Measurements from ENCODE around the gene METTL6.
"Not testable (repeated sequence)": the region's sequence is repeated elsewhere in the genome, so short reads cannot be mapped to it uniquely, and the experiment has no call there.

Gene METTL6

DNA sequence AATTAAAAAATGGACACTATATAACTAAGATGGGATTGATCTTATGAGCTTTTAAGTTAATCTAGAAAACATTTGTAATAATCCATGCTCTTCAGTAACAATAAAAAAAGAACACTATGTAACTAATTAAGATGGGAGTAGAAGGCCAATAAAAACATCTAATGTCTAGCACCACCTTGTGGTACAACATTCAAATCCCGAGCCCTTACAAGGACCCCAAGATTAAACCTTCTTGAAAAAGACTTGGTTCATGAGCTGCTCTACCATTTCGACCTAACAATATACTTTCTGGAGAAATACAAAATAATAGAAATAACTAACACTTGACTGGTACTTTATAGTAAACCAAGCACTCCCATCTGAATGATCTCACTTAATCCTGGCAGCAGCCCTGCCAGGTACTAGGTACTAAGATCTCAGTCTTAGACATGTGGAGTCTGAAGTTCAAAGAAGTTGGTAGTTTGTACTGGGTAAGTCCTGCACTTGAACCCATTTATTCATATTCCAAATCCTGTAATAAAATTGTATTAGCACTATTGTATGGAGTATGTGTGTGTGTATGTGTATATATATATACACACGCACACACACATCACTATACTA is 21.8 kb downstream of the METTL6 start:
- H3K4me3 ChIP-seq (ENCODE audit: low read length), result no peak overlapping the region
- TF ChIP-seq, protein P1, sequence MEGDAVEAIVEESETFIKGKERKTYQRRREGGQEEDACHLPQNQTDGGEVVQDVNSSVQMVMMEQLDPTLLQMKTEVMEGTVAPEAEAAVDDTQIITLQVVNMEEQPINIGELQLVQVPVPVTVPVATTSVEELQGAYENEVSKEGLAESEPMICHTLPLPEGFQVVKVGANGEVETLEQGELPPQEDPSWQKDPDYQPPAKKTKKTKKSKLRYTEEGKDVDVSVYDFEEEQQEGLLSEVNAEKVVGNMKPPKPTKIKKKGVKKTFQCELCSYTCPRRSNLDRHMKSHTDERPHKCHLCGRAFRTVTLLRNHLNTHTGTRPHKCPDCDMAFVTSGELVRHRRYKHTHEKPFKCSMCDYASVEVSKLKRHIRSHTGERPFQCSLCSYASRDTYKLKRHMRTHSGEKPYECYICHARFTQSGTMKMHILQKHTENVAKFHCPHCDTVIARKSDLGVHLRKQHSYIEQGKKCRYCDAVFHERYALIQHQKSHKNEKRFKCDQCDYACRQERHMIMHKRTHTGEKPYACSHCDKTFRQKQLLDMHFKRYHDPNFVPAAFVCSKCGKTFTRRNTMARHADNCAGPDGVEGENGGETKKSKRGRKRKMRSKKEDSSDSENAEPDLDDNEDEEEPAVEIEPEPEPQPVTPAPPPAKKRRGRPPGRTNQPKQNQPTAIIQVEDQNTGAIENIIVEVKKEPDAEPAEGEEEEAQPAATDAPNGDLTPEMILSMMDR (conservative IDR thresholded peaks at IDR 0.05; ENCODE audit: low read length), result peak; percentile 72
- DNase-seq (ENCODE audit: low read depth), result peak; percentile 72

GRCh38 chr3:15404767-15405166 is 22.6 kb downstream of the METTL6 start:
- no peak for DNase-seq (ENCODE audit: low read depth)

DNA sequence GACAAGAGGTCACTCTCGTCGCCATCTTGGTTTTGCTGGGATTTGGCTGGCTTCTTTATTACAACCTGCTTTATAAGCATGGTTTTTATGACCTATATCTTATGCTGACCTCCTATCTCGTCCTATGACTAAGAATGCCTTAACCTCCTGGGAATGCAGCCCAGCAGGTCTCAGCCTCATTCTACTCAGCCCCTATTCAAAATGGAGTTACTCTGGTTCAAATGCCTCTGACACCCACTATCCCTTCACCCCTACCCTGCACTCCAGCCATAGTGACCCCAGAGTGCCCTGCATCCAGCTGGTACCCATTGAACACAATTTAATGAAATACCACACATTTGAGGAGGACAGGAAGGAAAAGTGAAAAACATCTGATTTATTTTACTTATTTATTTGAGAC is 23.4 kb downstream of the METTL6 start:
- no peak overlapping the region for H3K4me3 ChIP-seq (ENCODE audit: low read length)
- DNase-seq (ENCODE audit: low read depth), result no peak
- TF ChIP-seq, protein P1 (conservative IDR thresholded peaks at IDR 0.05; ENCODE audit: low read length), result no peak

More at GRCh38 chr3:15404767-15405166, 22.6 kb downstream of the METTL6 start:
- H3K4me3 ChIP-seq (ENCODE audit: low read length), result no peak overlapping the region
- TF ChIP-seq, protein P1 (conservative IDR thresholded peaks at IDR 0.05; ENCODE audit: low read length), result no peak

DNA sequence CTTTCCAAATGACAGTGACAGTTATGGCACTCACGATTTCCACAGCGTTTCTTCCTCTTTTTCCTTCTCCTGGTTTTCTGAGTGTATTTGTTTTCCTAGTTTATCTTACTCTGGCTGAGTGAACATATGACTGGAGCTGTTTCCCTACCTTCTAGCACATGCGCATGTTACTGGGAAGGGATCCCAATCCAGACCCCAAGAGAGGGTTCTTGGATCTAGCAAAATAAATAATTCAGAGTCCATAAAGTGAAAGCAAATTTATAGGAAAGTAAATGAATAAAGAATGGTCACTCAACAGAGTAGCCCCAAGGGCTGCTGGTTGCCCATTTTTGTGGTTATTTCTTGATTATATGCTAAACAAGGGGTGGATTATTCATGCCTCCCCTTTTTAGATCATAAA is 23.8 kb downstream of the METTL6 start:
- H3K4me3 ChIP-seq (ENCODE audit: low read length), result no peak overlapping the region
- TF ChIP-seq, protein P1 (conservative IDR thresholded peaks at IDR 0.05; ENCODE audit: low read length), result no peak
- no peak for DNase-seq (ENCODE audit: low read depth)

DNA sequence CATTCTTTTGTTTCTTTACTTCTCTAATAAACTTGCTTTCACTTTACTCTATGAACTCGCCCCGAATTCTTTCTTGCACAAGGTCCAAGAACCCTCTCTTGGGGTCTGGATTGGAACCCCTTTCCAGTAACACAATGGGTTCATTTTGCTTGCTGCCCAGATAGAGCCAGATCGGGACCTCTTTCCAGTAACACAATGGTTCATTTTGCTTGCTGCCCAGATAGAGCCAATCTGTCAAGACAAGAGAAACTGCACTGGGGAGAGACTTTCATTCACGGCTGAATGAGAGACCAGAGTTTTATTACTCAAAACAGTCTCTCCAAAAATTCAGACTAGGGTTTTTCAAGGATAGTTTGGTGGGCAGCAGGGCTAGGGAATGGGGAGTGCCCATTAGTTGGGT is 25.4 kb downstream of the METTL6 start:
- no peak overlapping the region for H3K4me3 ChIP-seq (ENCODE audit: low read length)
- DNase-seq (ENCODE audit: low read depth), result no peak
- TF ChIP-seq, protein P1 (conservative IDR thresholded peaks at IDR 0.05; ENCODE audit: low read length), result no peak

DNA sequence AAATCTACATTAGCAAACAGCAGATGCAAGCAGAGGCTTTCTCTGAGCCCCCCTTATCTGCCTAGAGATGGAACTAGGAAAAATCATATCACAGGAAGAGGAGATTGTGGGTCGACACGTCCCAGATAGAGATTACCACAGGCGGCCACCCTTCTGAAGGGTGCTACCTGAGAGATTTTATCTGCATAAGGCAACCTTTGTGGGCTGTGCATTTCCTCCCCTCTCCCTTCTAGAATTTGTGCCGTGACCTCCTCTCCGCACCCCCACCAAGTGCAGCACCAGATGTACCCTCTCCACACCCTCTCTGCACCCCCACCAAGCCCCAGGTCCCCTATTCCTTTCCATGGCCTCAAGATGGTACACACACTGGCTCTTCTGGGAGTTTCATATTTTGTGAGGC is 27.4 kb downstream of the METTL6 start:
- no peak overlapping the region for H3K4me3 ChIP-seq (ENCODE audit: low read length)
- TF ChIP-seq, protein P1 (conservative IDR thresholded peaks at IDR 0.05; ENCODE audit: low read length), result no peak
- DNase-seq (ENCODE audit: low read depth), result no peak

- DNase-seq (ENCODE audit: low read depth), result not testable (repeated sequence)
Measured at GRCh38 chr3:15398731-15399133, 28.6 kb downstream of the METTL6 start.

GRCh38 chr3:15393252-15393651 is 34.1 kb downstream of the METTL6 start:
- not testable (repeated sequence) for DNase-seq (ENCODE audit: low read depth); H3K4me3 ChIP-seq (ENCODE audit: low read length)

More at GRCh38 chr3:15398731-15399133, 28.6 kb downstream of the METTL6 start:
- not testable (repeated sequence) for H3K4me3 ChIP-seq (ENCODE audit: low read length)

All from AG10803 (cell line).